IMR-90 (cell line): ENCODE results near the gene TCF20. TPM values are rescaled to one million over a fixed set of nuclear protein-coding genes. Genes with fewer than 3 reads are reported as not detected.

ENCODE experiments used
- ATAC-seq: fragments of 200-7000 bp; cut with Tn5 transposase; 2 replicates; pipeline ENCODE4 v1.9.1; 2020; ENCODE audit warnings: low read depth, mild to moderate bottlenecking, moderate library complexity
- BruUV-seq: library from RNA; stranded (reverse); fragments of 400-500 nt; replicated peaks from 2 replicates; lab custom pipeline; 2021; lab: Mats Ljungman, UMichigan
- CTCF ChIA-PET: fragments of 300-600 bp; formaldehyde crosslinking; extraction: SDS; loops from one replicate; lab custom pipeline; 2021; ENCODE audit warnings: antibody characterized with exemption; lab: Yijun Ruan, JAX
- POLR2A ChIA-PET: fragments of 300-600 bp; sonication (Branson Sonifier 250); formaldehyde crosslinking; loops from one replicate; lab custom pipeline; 2022; ENCODE audit warnings: antibody characterized with exemption; ENCODE audit not compliant: unreplicated experiment; lab: Charles Lee
- DNase-seq: peaks from one replicate; pipeline ENCODE4 v3.0.0; 2013
- H2AFZ ChIP-seq: replicated peaks from 2 replicates; pipeline ENCODE3; 2013; ENCODE audit warnings: low read length, mild to moderate bottlenecking; ENCODE audit not compliant: poor library complexity
- H2AK5ac ChIP-seq: 2 replicates; pipeline ENCODE4 v1.6.1; 2013; ENCODE audit warnings: low read depth, low read length, inconsistent platforms
- H2AK9ac ChIP-seq: replicated peaks from 2 replicates; pipeline ENCODE3; 2013; ENCODE audit warnings: mild to moderate bottlenecking, low read depth, low read length, moderate library complexity; ENCODE audit not compliant: poor library complexity
- H2BK120ac ChIP-seq: 2 replicates; pipeline ENCODE4 v1.6.1; 2013; ENCODE audit warnings: low read depth, low read length, inconsistent platforms
- H2BK15ac ChIP-seq: 3 replicates; pipeline ENCODE4 v1.6.1; 2013; ENCODE audit warnings: low read depth, low read length, inconsistent platforms
- H2BK20ac ChIP-seq: 2 replicates; pipeline ENCODE4 v1.6.1; 2013; ENCODE audit warnings: low read depth, mild to moderate bottlenecking, inconsistent platforms, low read length, moderate library complexity
- H2BK5ac ChIP-seq: 2 replicates; pipeline ENCODE4 v1.6.1; 2013; ENCODE audit warnings: mild to moderate bottlenecking, low read depth, low read length, inconsistent platforms; ENCODE audit not compliant: poor library complexity, severe bottlenecking
- H3K14ac ChIP-seq: replicated peaks from 2 replicates; pipeline ENCODE4 v1.6.1; 2013; ENCODE audit warnings: low read depth, low read length, inconsistent platforms
- H3K18ac ChIP-seq: 2 replicates; pipeline ENCODE4 v1.6.1; 2013; ENCODE audit warnings: low read depth, low read length, control low read depth
- H3K23ac ChIP-seq: 2 replicates; pipeline ENCODE4 v1.6.1; 2013; ENCODE audit warnings: low read depth, low read length, inconsistent platforms
- H3K27ac ChIP-seq: 2 replicates; pipeline ENCODE4 v1.5.1; 2013; ENCODE audit warnings: mild to moderate bottlenecking, control low read depth, low read length; ENCODE audit not compliant: insufficient read depth
- H3K27me3 ChIP-seq: 2 replicates; pipeline ENCODE4 v1.6.1; 2013; ENCODE audit warnings: low read length; ENCODE audit not compliant: control insufficient read depth, insufficient read depth
- H3K36me3 ChIP-seq: 2 replicates; pipeline ENCODE4 v1.6.1; 2013; ENCODE audit warnings: low read length, mixed read lengths; ENCODE audit not compliant: control insufficient read depth, insufficient read depth
- H3K4ac ChIP-seq: 2 replicates; pipeline ENCODE4 v1.6.1; 2013; ENCODE audit warnings: low read depth, low read length, inconsistent platforms
- H3K4me1 ChIP-seq: 2 replicates; pipeline ENCODE4 v1.6.1; 2013; ENCODE audit warnings: low read length, mixed read lengths; ENCODE audit not compliant: control insufficient read depth, insufficient read depth
- H3K4me2 ChIP-seq: 2 replicates; pipeline ENCODE4 v1.6.1; 2013; ENCODE audit warnings: low read depth, mild to moderate bottlenecking, control low read depth, low read length, moderate library complexity
- H3K4me3 ChIP-seq: 2 replicates; pipeline ENCODE4 v1.5.1; 2013; ENCODE audit warnings: low read depth, mild to moderate bottlenecking, control low read depth, low read length, moderate library complexity; ENCODE audit not compliant: insufficient read depth
- H3K56ac ChIP-seq: 2 replicates; pipeline ENCODE4 v1.6.1; 2013; ENCODE audit warnings: low read length, inconsistent platforms; ENCODE audit not compliant: insufficient read depth; ENCODE audit errors: extremely low read depth
- H3K79me1 ChIP-seq, 2 experiments: 2 replicates each; pipeline ENCODE4 v1.6.1; 2013; ENCODE audit warnings: low read length in 2 of 2, inconsistent platforms in 1 of 2, low read depth in 1 of 2
- H3K9ac ChIP-seq: 2 replicates; pipeline ENCODE4 v1.6.1; 2013; ENCODE audit warnings: low read depth, low read length, control low read depth
- H3K9me1 ChIP-seq: 2 replicates; pipeline ENCODE4 v1.6.1; 2013; ENCODE audit warnings: low read length, inconsistent platforms; ENCODE audit not compliant: insufficient read depth
- H3K9me3 ChIP-seq: 2 replicates; pipeline ENCODE4 v1.6.1; 2013; ENCODE audit warnings: low read length; ENCODE audit not compliant: control insufficient read depth, insufficient read depth
- H4K20me1 ChIP-seq: 2 replicates; pipeline ENCODE4 v1.6.1; 2013; ENCODE audit warnings: low read length, inconsistent platforms; ENCODE audit not compliant: insufficient read depth
- H4K5ac ChIP-seq: 2 replicates; pipeline ENCODE4 v1.6.1; 2013; ENCODE audit warnings: mild to moderate bottlenecking, low read depth, low read length, control low read depth
- H4K8ac ChIP-seq, 2 experiments: 2 replicates each; pipeline ENCODE4 v1.6.1; 2013; ENCODE audit warnings: low read depth in 2 of 2, low read length in 2 of 2, control low read depth in 1 of 2, inconsistent platforms in 1 of 2
- H4K91ac ChIP-seq: 2 replicates; pipeline ENCODE4 v1.6.1; 2013; ENCODE audit warnings: low read depth, low read length, inconsistent platforms; ENCODE audit not compliant: insufficient read depth
- CHD1 ChIP-seq: IDR thresholded peaks from 2 replicates; pipeline ENCODE4 v1.6.1; 2012; ENCODE audit warnings: low read depth, low read length, improper control_type of control experiment
- MXI1 ChIP-seq: IDR thresholded peaks from 2 replicates; pipeline ENCODE4 v1.6.1; 2012; ENCODE audit warnings: low read depth, mild to moderate bottlenecking, low read length, moderate library complexity, borderline replicate concordance
- NFE2L2 ChIP-seq: fragments of 150-350 bp; IDR thresholded peaks from 2 replicates; pipeline ENCODE4 v1.6.1; 2016; ENCODE audit warnings: low read depth, mild to moderate bottlenecking, low read length
- POLR2A ChIP-seq: IDR thresholded peaks from 2 replicates; pipeline ENCODE4 v1.6.1; 2012; ENCODE audit warnings: mild to moderate bottlenecking, low read depth, low read length
- RAD21 ChIP-seq: IDR thresholded peaks from 2 replicates; pipeline ENCODE4 v1.6.1; 2012; ENCODE audit warnings: low read length, improper control_type of control experiment
- RCOR1 ChIP-seq: IDR thresholded peaks from 2 replicates; pipeline ENCODE4 v1.6.1; 2012; ENCODE audit warnings: mild to moderate bottlenecking, low read length, improper control_type of control experiment; ENCODE audit not compliant: insufficient replicate concordance
- RFX5 ChIP-seq: IDR thresholded peaks from 2 replicates; pipeline ENCODE4 v1.8.0; 2012; ENCODE audit warnings: low read depth, mild to moderate bottlenecking, low read length, moderate library complexity
- WGBS, 2 experiments: methylation state at CpG; one replicate each; pipeline versions ENCODE4 v1.1.5 to v1.1.7; 2013; ENCODE audit warnings: missing lambda C conversion rate in 2 of 2; ENCODE audit not compliant: insufficient read length in 1 of 2; ENCODE audit errors: extremely low coverage in 2 of 2; 5-methylcytosine and 5-hydroxymethylcytosine counted together
- dilution Hi-C: fragments of 300-500 bp; cut with HindIII; formaldehyde crosslinking; loops from one replicate; pipeline ENCODE4 v1.14.3; 2018; ENCODE audit warnings: low sequenced_read_pairs; ENCODE audit not compliant: unreplicated experiment
- in situ Hi-C: fragments of 300-500 bp; cut with MboI; formaldehyde crosslinking; loops from 3 replicates; pipeline ENCODE4 v1.14.3; 2019; ENCODE audit warnings: low sequenced_read_pairs, inconsistent platforms, mixed read lengths
- intact Hi-C: fragments of 100-400 bp; cut with micrococcal nuclease; formaldehyde crosslinking; loops from 2 replicates; pipeline ENCODE4 v1.10.0; 2022
- polyA plus RNA-seq, 3 experiments: library from polyadenylated mRNA; depleted of rRNA; stranded (reverse); fragments of >200 nt; gene quantifications; 2 replicates each; pipeline ENCODE4 v1.2.3, GENCODE V29; 2012; ENCODE audit warnings: low replicate concordance in 1 of 3
- total RNA-seq: library from RNA; depleted of rRNA; stranded (reverse); fragments of >200 nt; gene quantifications from 2 replicates; pipeline ENCODE4 v1.2.3, GENCODE V29; 2012
- TF ChIP-seq, protein P1 (sequence below): conservative IDR thresholded peaks from 2 replicates; pipeline ENCODE4 v1.5.1; 2012; ENCODE audit warnings: mild to moderate bottlenecking, low read depth, low read length, improper control_type of control experiment
- TF ChIP-seq, protein P2 (sequence below): fragments of 150-350 bp; IDR thresholded peaks from 2 replicates; pipeline ENCODE4 v1.6.1; 2017; ENCODE audit warnings: mild to moderate bottlenecking, antibody characterized with exemption, low read length, low read depth

Gene TCF20
- total and polyA plus RNA-seq, 2 of the 4 experiments (the other 2 are of a cell fraction) = 8.9 to 23.7 TPM

DNA sequence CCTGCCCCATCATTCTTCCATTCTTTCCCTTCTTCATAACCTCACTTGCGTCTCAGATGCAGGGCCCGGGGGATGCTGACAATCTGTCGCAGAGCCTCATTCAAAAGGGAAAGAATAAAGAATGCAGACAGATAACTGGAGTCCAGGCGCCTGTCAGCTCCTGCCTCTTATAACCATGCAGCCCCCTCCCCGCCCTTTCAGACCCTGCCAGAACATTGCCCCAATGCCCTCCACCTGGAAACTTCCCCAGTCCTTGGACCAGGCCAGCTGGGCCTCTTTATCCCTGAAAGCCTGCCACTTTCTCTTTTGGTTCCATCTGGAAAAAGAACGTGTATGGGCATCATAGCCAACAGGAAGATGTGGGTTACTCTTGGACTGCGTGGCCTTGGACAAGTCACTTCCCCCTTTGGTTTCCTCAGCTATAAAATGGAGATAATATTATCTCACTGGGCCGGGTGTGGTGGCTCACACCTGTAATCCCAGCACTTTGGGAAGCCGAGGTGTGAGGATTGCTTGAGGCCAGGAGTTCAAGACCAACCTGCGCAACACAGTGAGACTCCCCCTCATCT lies 2.1 kb upstream of the TCF20 start:
- Histone ChIP-seq H2AK5ac (no peak overlapping the region), H3K4ac (no peak overlapping the region), H3K4me3 (no peak overlapping the region), H4K8ac (no peak overlapping the region), H4K20me1 (peaks cover 19% of the 10 kb centered on the region), H3K27ac (no peak overlapping the region), H3K27me3 (no peaks in the 10 kb centered on the region; the same call in 1 of the 2 replicates), H3K9ac (no peak overlapping the region), H3K9me1 (no peaks in the 10 kb centered on the region), H2BK120ac (no peak overlapping the region), H4K91ac (no peak overlapping the region), H3K23ac (no peak overlapping the region), H3K4me2 (no peak overlapping the region), H2AFZ (no peak overlapping the region), H3K14ac (no peak overlapping the region), H3K4me1 (no peaks in the 10 kb centered on the region), H3K79me1 (peaks cover 14 to 20% of the 10 kb centered on the region in 2 experiments), H3K9me3 (no peaks in the 10 kb centered on the region), H3K18ac (no peak overlapping the region), H2BK20ac (no peak overlapping the region), H4K5ac (no peak overlapping the region), H2BK5ac (no peak overlapping the region), H2BK15ac (no peak overlapping the region), H3K36me3 (no peaks in the 10 kb centered on the region), H2AK9ac (no peak overlapping the region), H3K56ac (no peak overlapping the region)
- POLR2A ChIA-PET = no interaction called here
- TF ChIP-seq, protein P1, sequence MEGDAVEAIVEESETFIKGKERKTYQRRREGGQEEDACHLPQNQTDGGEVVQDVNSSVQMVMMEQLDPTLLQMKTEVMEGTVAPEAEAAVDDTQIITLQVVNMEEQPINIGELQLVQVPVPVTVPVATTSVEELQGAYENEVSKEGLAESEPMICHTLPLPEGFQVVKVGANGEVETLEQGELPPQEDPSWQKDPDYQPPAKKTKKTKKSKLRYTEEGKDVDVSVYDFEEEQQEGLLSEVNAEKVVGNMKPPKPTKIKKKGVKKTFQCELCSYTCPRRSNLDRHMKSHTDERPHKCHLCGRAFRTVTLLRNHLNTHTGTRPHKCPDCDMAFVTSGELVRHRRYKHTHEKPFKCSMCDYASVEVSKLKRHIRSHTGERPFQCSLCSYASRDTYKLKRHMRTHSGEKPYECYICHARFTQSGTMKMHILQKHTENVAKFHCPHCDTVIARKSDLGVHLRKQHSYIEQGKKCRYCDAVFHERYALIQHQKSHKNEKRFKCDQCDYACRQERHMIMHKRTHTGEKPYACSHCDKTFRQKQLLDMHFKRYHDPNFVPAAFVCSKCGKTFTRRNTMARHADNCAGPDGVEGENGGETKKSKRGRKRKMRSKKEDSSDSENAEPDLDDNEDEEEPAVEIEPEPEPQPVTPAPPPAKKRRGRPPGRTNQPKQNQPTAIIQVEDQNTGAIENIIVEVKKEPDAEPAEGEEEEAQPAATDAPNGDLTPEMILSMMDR = no peak
- TF ChIP-seq NFE2L2 (no peak), RAD21 (no peak), MXI1 (no peak), RCOR1 (no peak), RFX5 (no peak), CHD1 (no peak), POLR2A (no peak)
- TF ChIP-seq, protein P2, sequence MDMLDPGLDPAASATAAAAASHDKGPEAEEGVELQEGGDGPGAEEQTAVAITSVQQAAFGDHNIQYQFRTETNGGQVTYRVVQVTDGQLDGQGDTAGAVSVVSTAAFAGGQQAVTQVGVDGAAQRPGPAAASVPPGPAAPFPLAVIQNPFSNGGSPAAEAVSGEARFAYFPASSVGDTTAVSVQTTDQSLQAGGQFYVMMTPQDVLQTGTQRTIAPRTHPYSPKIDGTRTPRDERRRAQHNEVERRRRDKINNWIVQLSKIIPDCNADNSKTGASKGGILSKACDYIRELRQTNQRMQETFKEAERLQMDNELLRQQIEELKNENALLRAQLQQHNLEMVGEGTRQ = no peak
- DNase-seq (no peak), ATAC-seq (no peak)
- 100% methylated on average over 3 of the region's 10 CpGs; no CpG with 5 or more reads in 1 of the 2 experiments for WGBS, 2 experiments
- no TSS peak for BruUV-seq
- intact Hi-C loops = no loop called here
- in situ Hi-C loops = no loop called here
- CTCF ChIA-PET = no interaction called here
- dilution Hi-C loops = no loop called here
